A549 (cell line): Measurements from ENCODE around the gene WNT5B. TPM values are rescaled to one million over a fixed set of nuclear protein-coding genes. Genes with fewer than 3 reads are reported as not detected.

Experiments
- ATAC-seq, 2 experiments: fragments of 200-7000 bp in 1 of 2; fragments of >200 bp in 1 of 2; cut with Nextera tagmentation in 1 of 2; cut with Tn5 transposase in 1 of 2; 3 replicates each; pipeline versions ENCODE4 v1.8.0 to v1.9.1; 2018 to 2020; ENCODE audit warnings: mild to moderate bottlenecking in 1 of 2, moderate library complexity in 1 of 2
- CTCF ChIA-PET: fragments of 300-600 bp; sonication (Branson Sonifier 250); formaldehyde crosslinking; extraction: SDS; loops from one replicate; lab custom pipeline; 2021; ENCODE audit warnings: antibody characterized with exemption, inconsistent platforms; lab: Yijun Ruan, JAX
- POLR2A ChIA-PET: fragments of 350-600 bp; formaldehyde crosslinking; extraction: SDS; loops from one replicate; lab custom pipeline; 2021; ENCODE audit warnings: antibody characterized with exemption, inconsistent platforms; lab: Yijun Ruan, JAX
- DNase-seq, 2 experiments: peaks; one replicate each; pipeline versions ENCODE4 v3.0.0 to v3.0.0-alpha.2; 2011 to 2016; ENCODE audit warnings: low read depth in 1 of 2, low spot score in 1 of 2
- FAIRE-seq: peaks from 2 replicates; lab custom pipeline; 2011; peaks lifted over from hg19 to GRCh38; lab: Jason Lieb, UNC
- H3K27ac ChIP-seq, 2 experiments: fragments of >200 bp; sonication (Bioruptor Twin); formaldehyde crosslinking; 3 replicates each; pipeline ENCODE4 v1.5.1; 2016 to 2017
- H3K4me1 ChIP-seq: fragments of >200 bp; sonication (Bioruptor Twin); formaldehyde crosslinking; 3 replicates; pipeline ENCODE4 v1.6.1; 2016
- H3K4me2 ChIP-seq: fragments of >200 bp; sonication (Bioruptor Twin); formaldehyde crosslinking; 3 replicates; pipeline ENCODE4 v1.6.1; 2016
- H3K4me3 ChIP-seq: fragments of >200 bp; sonication (Bioruptor Twin); formaldehyde crosslinking; 3 replicates; pipeline ENCODE4 v1.5.1; 2016
- H3K9me3 ChIP-seq: fragments of >200 bp; sonication (Bioruptor Twin); formaldehyde crosslinking; 3 replicates; pipeline ENCODE4 v1.6.1; 2016
- CBX8 ChIP-seq: fragments of 200-600 bp; sonication (generic); IDR thresholded peaks from 2 replicates; pipeline ENCODE4 v1.6.1; 2016
- CHD2 ChIP-seq: fragments of 150-350 bp; IDR thresholded peaks from 2 replicates; pipeline ENCODE4 v1.6.1; 2014; ENCODE audit warnings: low read length; ENCODE audit not compliant: partially characterized antibody
- CHD4 ChIP-seq: fragments of 200-600 bp; sonication (generic); IDR thresholded peaks from 2 replicates; pipeline ENCODE4 v1.6.1; 2016; ENCODE audit warnings: antibody characterized with exemption, mild to moderate bottlenecking, borderline replicate concordance
- ESRRA ChIP-seq: fragments of 150-350 bp; IDR thresholded peaks from 2 replicates; pipeline ENCODE4 v1.6.1; 2014; ENCODE audit warnings: mild to moderate bottlenecking, low read length, borderline replicate concordance
- FOSB ChIP-seq: fragments of 250-450 bp; sonication (Bioruptor Pico); IDR thresholded peaks from 2 replicates; pipeline ENCODE4 v1.5.0; 2020; ENCODE audit warnings: mild to moderate bottlenecking, moderate library complexity
- FOXS1 ChIP-seq: fragments of 250-450 bp; sonication (Bioruptor Pico); IDR thresholded peaks from 2 replicates; pipeline ENCODE4 v1.5.0; 2020; ENCODE audit warnings: mild to moderate bottlenecking, moderate library complexity
- HOXB13 ChIP-seq: fragments of 250-450 bp; sonication (Bioruptor Pico); IDR thresholded peaks from 2 replicates; pipeline ENCODE4 v1.5.0; 2020; ENCODE audit warnings: low read depth, mild to moderate bottlenecking, moderate library complexity
- JUNB ChIP-seq: fragments of >200 bp; sonication (Bioruptor Twin); formaldehyde crosslinking; IDR thresholded peaks from 2 replicates; pipeline ENCODE4 v1.6.1; 2016
- KDM1A ChIP-seq: fragments of 200-600 bp; sonication (generic); IDR thresholded peaks from 2 replicates; pipeline ENCODE4 v1.6.1; 2016; ENCODE audit warnings: low read depth, mild to moderate bottlenecking
- MYC ChIP-seq: IDR thresholded peaks from 2 replicates; pipeline ENCODE4 v1.6.1; 2012; ENCODE audit warnings: mild to moderate bottlenecking, inconsistent platforms, low read length, improper control_type of control experiment, borderline replicate concordance
- NR3C1 ChIP-seq: fragments of >200 bp; sonication (Bioruptor Twin); formaldehyde crosslinking; IDR thresholded peaks from 3 replicates; pipeline ENCODE4 v1.6.1; 2017
- PHF8 ChIP-seq: fragments of 200-600 bp; sonication (generic); IDR thresholded peaks from 2 replicates; pipeline ENCODE4 v1.6.1; 2016; ENCODE audit warnings: low read depth, mild to moderate bottlenecking, antibody characterized with exemption, moderate library complexity, borderline replicate concordance
- POLR2A ChIP-seq: IDR thresholded peaks from 2 replicates; pipeline ENCODE4 v1.6.1; 2012; ENCODE audit warnings: mild to moderate bottlenecking, low read length
- RAD21 ChIP-seq, 2 experiments: fragments of >200 bp in 1 of 2; sonication (Bioruptor Twin) in 1 of 2; formaldehyde crosslinking in 1 of 2; IDR thresholded peaks in 1 of 2; conservative IDR thresholded peaks in 1 of 2; 2 replicates in 1 of 2; 3 replicates in 1 of 2; pipeline ENCODE4 v1.6.1; 2012 to 2018; ENCODE audit warnings: inconsistent platforms in 1 of 2
- RARB ChIP-seq: fragments of 250-450 bp; sonication (Bioruptor Pico); IDR thresholded peaks from 2 replicates; pipeline ENCODE4 v1.8.0; 2021; ENCODE audit warnings: mild to moderate bottlenecking, moderate library complexity
- RFX5 ChIP-seq: fragments of 450-650 bp; IDR thresholded peaks from 2 replicates; pipeline ENCODE4 v1.7.1; 2014; ENCODE audit warnings: antibody characterized with exemption, mild to moderate bottlenecking, moderate library complexity
- RNF2 ChIP-seq: fragments of 200-600 bp; sonication (generic); IDR thresholded peaks from 2 replicates; pipeline ENCODE4 v1.6.1; 2016; ENCODE audit warnings: low read depth, mild to moderate bottlenecking, antibody characterized with exemption, moderate library complexity, borderline replicate concordance
- ZC3H11A ChIP-seq: fragments of 450-650 bp; IDR thresholded peaks from 2 replicates; pipeline ENCODE4 v1.6.1; 2014; ENCODE audit warnings: antibody characterized with exemption, mild to moderate bottlenecking
- ZFP36 ChIP-seq: fragments of 450-650 bp; IDR thresholded peaks from 2 replicates; pipeline ENCODE4 v1.6.1; 2014; ENCODE audit warnings: borderline replicate concordance; ENCODE audit not compliant: partially characterized antibody
- ZSCAN20 ChIP-seq: fragments of 250-450 bp; sonication (Bioruptor Pico); IDR thresholded peaks from 2 replicates; pipeline ENCODE4 v1.8.0; 2022; ENCODE audit warnings: mild to moderate bottlenecking, moderate library complexity
- WGBS: methylation state at CpG from one replicate; pipeline ENCODE4 v1.1.6; 2017; ENCODE audit errors: missing lambda C conversion rate; 5-methylcytosine and 5-hydroxymethylcytosine counted together
- polyA plus RNA-seq, 4 experiments: library from polyadenylated mRNA; depleted of rRNA in 3 of 4; stranded (reverse); fragments of >200 nt; fragmentation: RNase III in 1 of 4; extraction: RNeasy Plus Mini Kit Qiagen cat#74134 plus additional on column Dnase treatment in 1 of 4; gene quantifications; 2 replicates in 3 of 4; 3 replicates in 1 of 4; pipeline ENCODE4 v1.2.3, GENCODE V29; 2011 to 2017
- TF ChIP-seq, protein P1 (sequence below): fragments of 250-450 bp; sonication (Bioruptor Pico); IDR thresholded peaks from 2 replicates; pipeline ENCODE4 v1.5.0; 2020; ENCODE audit warnings: low read depth, mild to moderate bottlenecking, moderate library complexity
- TF ChIP-seq, protein P2 (sequence below): fragments of >200 bp; sonication (Bioruptor Twin); formaldehyde crosslinking; IDR thresholded peaks from 3 replicates; pipeline ENCODE4 v1.5.1; 2016
- TF ChIP-seq, protein P3 (sequence below): fragments of 250-450 bp; sonication (Bioruptor Pico); IDR thresholded peaks from 2 replicates; pipeline ENCODE4 v1.5.0; 2021; ENCODE audit warnings: mild to moderate bottlenecking, moderate library complexity, borderline replicate concordance
- TF ChIP-seq, protein P4 (sequence below): IDR thresholded peaks from 2 replicates; pipeline ENCODE4 v1.6.1; 2012; ENCODE audit warnings: low read depth, borderline replicate concordance

Gene WNT5B
- polyA plus RNA-seq, 2 of the 4 experiments (the other 2 are of a cell fraction) = 1.3 to 1.6 TPM

DNA sequence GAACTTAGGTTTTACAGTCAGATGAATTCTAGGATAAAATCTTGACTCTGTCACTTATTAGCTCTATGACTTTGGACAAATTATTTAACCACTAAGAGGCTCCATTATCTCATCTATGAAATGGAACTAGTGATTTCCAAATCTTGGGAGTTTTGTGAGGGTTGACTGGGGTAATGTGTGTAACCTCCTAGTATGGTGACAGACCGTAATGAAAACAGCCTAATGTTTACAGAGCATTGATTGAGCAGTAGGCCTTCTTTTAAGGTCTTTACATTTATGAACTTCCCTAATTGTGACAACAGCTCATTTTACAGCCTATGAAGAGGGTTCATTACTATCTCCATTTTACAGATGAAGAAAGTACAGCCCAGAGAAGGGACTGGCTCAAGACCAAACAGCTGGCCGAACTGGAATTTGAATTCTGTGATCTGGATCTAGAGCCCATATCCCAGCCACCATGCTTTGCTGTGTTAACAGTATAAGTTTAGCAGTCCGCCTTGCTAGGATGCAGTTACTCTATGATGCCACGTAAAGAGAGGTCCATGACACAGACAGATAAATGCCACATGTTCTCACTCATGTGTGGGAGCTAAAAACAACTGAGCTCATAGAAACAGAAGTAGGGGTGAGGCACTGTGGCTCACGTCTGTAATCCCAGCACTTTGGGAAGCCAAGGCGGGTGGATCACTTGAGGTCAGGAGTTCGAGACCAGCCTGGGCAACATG is 25.6 kb upstream of the WNT5B start:
- Histone ChIP-seq H3K27ac (no peak overlapping the region), H3K9me3 (no peaks in the 10 kb centered on the region), H3K4me2 (no peak overlapping the region), H3K4me3 (no peak overlapping the region), H3K4me1 (peaks cover 21% of the 10 kb centered on the region)
- DNase-seq = no peak
- ChIA-PET CTCF (interaction anchor here (0.6 to 3.3 kb wide), 10 partner anchors 9 to 788 kb away, joined by 3 to 23 read pairs (median 4); partner anchors contain the start of gene RAD52), POLR2A (interaction anchor here (0.8 to 1.1 kb wide), 2 partner anchors 9 to 10 kb away, joined by 3 to 5 read pairs; no protein-coding TSS in a partner anchor)
- no peak for TF ChIP-seq PHF8
- no peak for TF ChIP-seq RAD21 (conservative IDR thresholded peaks at IDR 0.05 in 1 of 2, IDR thresholded peaks at IDR 0.05 in 1 of 2)
- TF ChIP-seq ZSCAN20 (CRISPR knock-in tag) = no peak
- TF ChIP-seq ESRRA = no peak
- no peak for TF ChIP-seq ZFP36
- TF ChIP-seq, protein P1, sequence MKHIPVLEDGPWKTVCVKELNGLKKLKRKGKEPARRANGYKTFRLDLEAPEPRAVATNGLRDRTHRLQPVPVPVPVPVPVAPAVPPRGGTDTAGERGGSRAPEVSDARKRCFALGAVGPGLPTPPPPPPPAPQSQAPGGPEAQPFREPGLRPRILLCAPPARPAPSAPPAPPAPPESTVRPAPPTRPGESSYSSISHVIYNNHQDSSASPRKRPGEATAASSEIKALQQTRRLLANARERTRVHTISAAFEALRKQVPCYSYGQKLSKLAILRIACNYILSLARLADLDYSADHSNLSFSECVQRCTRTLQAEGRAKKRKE (CRISPR knock-in tag) = no peak
- TF ChIP-seq, protein P2, sequence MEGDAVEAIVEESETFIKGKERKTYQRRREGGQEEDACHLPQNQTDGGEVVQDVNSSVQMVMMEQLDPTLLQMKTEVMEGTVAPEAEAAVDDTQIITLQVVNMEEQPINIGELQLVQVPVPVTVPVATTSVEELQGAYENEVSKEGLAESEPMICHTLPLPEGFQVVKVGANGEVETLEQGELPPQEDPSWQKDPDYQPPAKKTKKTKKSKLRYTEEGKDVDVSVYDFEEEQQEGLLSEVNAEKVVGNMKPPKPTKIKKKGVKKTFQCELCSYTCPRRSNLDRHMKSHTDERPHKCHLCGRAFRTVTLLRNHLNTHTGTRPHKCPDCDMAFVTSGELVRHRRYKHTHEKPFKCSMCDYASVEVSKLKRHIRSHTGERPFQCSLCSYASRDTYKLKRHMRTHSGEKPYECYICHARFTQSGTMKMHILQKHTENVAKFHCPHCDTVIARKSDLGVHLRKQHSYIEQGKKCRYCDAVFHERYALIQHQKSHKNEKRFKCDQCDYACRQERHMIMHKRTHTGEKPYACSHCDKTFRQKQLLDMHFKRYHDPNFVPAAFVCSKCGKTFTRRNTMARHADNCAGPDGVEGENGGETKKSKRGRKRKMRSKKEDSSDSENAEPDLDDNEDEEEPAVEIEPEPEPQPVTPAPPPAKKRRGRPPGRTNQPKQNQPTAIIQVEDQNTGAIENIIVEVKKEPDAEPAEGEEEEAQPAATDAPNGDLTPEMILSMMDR = no peak
- no peak for ATAC-seq
- FAIRE-seq = no peak
- 85% methylated on average over 7 of the region's 7 CpGs for WGBS

DNA sequence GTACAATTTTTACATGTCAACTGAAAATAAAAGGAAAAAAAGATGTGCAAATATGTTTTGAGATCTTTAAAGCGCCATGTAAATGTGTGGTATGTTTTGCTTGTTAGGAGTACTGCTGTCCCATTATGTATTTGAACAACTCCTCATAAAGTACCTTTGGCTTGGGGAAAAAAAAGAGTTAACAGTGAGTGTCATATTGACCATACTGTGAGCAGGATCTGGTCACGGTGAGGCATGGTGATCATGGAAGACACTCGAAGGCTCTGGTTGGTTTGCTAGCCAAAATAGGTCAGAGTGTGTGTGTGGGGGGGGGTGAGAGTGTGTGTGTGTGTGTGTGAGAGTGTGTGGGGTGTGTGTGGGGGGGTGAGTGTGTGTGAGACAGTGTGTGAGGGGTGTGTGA is 24.6 kb upstream of the WNT5B start:
- Histone ChIP-seq H3K4me2 (no peak overlapping the region), H3K9me3 (no peaks in the 10 kb centered on the region), H3K27ac (no peak overlapping the region), H3K4me1 (peaks cover 24% of the 10 kb centered on the region), H3K4me3 (no peak overlapping the region)
- ATAC-seq (no peak), DNase-seq (no peak), FAIRE-seq (no peak)
- POLR2A ChIA-PET = no interaction called here
- TF ChIP-seq KDM1A (no peak), RAD21 (conservative IDR thresholded peaks at IDR 0.05 in 1 of 2, IDR thresholded peaks at IDR 0.05 in 1 of 2) (no peak), ESRRA (no peak), CHD4 (no peak), RARB (CRISPR knock-in tag) (no peak), FOXS1 (CRISPR knock-in tag) (no peak), FOSB (CRISPR knock-in tag) (no peak), CHD2 (no peak), POLR2A (no peak), ZC3H11A (no peak), RFX5 (no peak), RNF2 (no peak), CBX8 (no peak), HOXB13 (no peak), NR3C1 (no peak), MYC (no peak), JUNB (no peak)
- TF ChIP-seq, protein P3, sequence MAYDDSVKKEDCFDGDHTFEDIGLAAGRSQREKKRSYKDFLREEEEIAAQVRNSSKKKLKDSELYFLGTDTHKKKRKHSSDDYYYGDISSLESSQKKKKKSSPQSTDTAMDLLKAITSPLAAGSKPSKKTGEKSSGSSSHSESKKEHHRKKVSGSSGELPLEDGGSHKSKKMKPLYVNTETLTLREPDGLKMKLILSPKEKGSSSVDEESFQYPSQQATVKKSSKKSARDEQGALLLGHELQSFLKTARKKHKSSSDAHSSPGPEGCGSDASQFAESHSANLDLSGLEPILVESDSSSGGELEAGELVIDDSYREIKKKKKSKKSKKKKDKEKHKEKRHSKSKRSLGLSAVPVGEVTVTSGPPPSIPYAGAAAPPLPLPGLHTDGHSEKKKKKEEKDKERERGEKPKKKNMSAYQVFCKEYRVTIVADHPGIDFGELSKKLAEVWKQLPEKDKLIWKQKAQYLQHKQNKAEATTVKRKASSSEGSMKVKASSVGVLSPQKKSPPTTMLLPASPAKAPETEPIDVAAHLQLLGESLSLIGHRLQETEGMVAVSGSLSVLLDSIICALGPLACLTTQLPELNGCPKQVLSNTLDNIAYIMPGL (CRISPR knock-in tag) = no peak
- TF ChIP-seq, protein P4, sequence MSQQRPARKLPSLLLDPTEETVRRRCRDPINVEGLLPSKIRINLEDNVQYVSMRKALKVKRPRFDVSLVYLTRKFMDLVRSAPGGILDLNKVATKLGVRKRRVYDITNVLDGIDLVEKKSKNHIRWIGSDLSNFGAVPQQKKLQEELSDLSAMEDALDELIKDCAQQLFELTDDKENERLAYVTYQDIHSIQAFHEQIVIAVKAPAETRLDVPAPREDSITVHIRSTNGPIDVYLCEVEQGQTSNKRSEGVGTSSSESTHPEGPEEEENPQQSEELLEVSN = no peak
- TF ChIP-seq, protein P2 = no peak
- 62% methylated on average over 3 of the region's 3 CpGs for WGBS
- CTCF ChIA-PET = interaction anchor here (0.6 to 3.3 kb wide), 18 partner anchors 11 to 828 kb away, joined by 3 to 23 read pairs (median 4); no protein-coding TSS in a partner anchor
